CD4-positive, alpha-beta T cell treated with Interleukin-15 for 4 hours (primary cell): ENCODE data around the gene PDCD6IP.
A peak's percentile ranks its signal among the peaks of the same experiment; 100 is the strongest.
"Not testable (repeated sequence)": the region's sequence is repeated elsewhere in the genome, so short reads cannot be mapped to it uniquely, and the experiment has no call there.

Source experiments
- DNase-seq: peaks from one replicate; pipeline ENCODE4 v3.0.0-alpha.2; 2020; ENCODE audit warnings: low spot score

The PDCD6IP gene

GRCh38 chr3:33798418-33799201, at the start of gene PDCD6IP:
Gene PDCD6IP, plus strand, starts transcription at chr3:33798630. Its CDS starts 99 bp downstream, at chr3:33798729.
- DNase-seq = peak; percentile 88

DNA sequence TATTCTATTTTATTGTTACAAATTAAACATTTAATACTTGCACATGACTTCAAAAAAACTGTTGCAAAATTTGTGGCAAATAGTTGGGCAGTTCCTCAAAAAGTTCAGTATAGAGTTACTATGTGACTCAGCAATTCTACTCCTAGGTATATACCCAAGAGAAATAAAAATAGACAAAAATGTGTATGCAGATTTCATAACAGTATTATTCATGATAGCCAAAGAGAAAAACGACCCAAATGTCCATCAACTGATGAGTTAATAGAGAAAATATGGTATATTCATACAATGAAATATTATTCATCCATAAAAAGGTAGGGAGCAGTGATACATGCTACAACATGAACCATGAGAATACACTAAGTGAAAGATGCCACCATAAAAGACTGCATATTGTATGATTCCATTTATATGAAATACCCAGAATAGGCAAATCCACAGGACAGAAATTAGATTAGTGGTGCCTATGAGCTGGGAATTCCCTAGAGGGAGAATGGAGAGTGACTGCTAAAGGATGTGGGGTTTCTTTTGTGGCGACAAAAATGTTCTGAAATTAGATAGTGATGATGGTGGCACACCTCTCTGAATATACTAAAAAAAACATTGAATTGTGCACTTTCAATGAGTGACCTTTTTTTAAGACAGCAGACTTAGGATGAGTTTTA, 48.8 kb upstream of the PDCD6IP start:
- DNase-seq = no peak

GRCh38 chr3:33750211-33750548, 48.2 kb upstream of the PDCD6IP start:
- no peak for DNase-seq

GRCh38 chr3:33751336-33751735, 47.1 kb upstream of the PDCD6IP start:
- no peak for DNase-seq

DNA sequence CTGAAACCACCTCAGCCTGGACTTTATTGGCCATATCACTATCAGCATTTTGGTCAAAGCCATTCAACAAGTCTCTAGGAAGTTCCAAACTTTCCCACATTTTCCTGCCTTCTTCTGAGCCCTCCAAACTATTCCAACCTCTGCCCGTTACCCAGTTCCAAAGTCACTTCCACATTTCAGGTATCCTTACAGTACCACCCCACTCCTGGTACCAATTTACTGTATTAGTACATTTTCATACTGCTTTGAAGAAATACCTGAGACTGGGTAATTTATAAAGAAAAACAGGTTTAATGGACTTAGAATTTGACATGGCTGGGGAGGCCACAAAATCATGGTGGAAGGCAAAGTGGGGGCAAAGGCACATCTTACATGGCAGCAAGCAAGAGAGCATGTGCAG, 44.0 kb upstream of the PDCD6IP start:
- not testable (repeated sequence) for DNase-seq

DNA sequence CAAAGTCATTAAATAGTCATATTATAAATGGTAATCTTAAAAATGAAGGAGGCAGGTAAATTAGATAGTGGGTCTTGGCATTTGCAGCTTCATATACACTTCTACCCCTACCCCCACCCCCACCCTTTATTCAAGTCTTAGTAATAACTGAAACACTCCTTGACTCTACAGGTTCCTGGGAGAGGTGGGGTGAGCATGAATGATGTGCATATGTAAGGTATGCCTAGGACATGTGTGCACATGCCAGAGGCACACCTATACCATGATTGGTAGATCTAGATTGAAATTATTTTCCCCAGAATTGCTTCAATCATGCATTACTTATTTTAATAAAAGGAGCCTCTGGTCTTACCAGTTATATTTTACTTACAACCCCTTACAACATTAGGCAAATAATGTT, 40.1 kb upstream of the PDCD6IP start:
- no peak for DNase-seq

GRCh38 chr3:33758864-33759263, 39.6 kb upstream of the PDCD6IP start:
- no peak for DNase-seq

- no peak for DNase-seq
Measured at GRCh38 chr3:33768578-33769330, 29.7 kb upstream of the PDCD6IP start.

- DNase-seq = no peak
Measured at GRCh38 chr3:33773637-33774036, 24.8 kb upstream of the PDCD6IP start.

- no peak for DNase-seq
Measured at GRCh38 chr3:33775363-33775762, 23.1 kb upstream of the PDCD6IP start.

GRCh38 chr3:33777996-33778395, 20.4 kb upstream of the PDCD6IP start:
- DNase-seq = no peak

GRCh38 chr3:33779751-33780150, 18.7 kb upstream of the PDCD6IP start:
- DNase-seq = no peak

DNA sequence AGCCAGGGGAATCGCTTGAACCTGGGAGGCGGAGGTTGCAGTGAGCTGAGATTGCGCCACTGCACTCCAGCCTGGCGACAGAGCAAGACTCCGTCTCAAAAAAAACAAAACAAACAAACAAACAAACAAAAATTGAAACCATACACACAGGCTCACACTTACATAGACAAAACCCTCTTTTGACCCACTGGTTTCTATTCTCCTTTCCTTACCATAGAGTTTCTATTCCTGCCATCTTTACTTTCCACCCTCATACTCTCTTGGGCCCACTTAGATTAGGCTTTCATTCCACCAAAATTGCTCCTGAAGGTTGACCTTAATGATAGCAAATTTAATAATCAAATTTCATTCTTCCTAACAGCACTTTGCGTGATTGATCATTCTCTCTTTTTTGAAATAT, 17.0 kb upstream of the PDCD6IP start:
- not testable (repeated sequence) for DNase-seq

DNA sequence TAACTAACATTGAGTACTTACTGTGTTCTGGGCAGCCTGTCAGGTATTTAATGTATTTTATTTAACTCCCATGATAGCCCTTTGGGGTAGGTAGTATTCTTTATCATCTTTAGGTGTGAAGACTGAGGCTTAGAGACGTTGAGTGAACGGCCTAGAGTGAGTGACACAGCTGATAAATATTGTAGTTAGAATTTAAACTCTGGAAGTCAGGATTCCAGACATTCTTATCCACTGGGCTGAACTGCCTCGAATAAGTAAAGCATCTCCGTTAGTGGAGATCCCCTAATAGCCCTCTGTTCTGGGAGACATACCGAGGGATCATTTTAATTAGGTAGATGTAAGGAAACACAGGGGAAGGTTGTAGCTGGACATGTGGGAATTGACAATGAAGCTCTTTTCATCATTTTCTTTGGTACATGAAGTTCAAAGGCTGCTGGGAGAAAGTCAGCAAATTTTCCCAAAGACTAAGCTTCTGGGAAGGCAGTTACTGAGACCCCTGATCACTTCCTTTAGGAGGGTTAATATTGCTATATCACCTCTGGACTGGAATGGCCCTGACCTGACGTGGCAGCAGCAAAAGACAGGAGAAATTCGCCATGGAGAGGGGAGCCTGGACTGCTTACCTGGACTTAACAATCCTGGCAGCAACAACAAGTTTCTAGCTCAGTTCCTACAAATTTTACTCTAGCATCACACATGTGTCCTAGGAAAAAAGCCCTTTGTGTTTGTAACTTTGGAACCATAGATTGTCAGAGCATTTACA, 11.7 kb upstream of the PDCD6IP start:
- DNase-seq = no peak

GRCh38 chr3:33787328-33788009, 11.0 kb upstream of the PDCD6IP start:
- peak; percentile 66 for DNase-seq

GRCh38 chr3:33789183-33789954, 9.1 kb upstream of the PDCD6IP start:
- DNase-seq = no peak

GRCh38 chr3:33790091-33790490, 8.3 kb upstream of the PDCD6IP start:
- no peak for DNase-seq

DNA sequence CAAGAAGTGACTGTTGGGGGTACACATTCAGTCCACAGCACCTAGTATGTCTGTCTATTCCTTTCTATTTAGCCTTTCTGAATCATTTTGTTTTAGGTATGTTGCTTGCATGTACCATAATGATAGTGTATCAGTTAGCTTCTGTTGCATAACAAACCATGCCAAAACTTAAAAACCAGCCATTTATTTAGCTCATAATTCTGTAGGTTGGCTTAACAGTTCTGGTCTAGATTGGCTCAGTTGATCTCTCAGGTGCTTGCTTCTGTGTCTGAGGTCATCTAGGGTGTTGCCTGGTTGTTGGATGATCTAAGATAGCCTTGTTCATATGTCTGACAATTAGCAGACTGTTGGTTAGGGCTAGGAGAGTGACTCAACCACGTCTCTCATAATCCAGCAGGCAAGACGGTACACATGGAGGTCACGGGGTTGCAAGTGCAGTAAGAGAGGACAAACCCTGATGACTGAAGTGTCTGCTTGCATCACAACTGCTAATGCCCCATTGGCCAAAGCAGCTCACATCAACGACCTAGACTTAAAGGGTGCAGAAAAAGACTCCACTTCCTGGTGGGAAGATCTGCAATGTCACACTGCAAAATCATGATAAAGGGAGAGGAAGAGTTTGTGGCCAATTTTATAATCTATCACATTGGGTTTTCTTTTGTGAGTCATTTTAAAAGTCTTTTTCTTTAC, 6.8 kb upstream of the PDCD6IP start:
- DNase-seq = no peak

DNA sequence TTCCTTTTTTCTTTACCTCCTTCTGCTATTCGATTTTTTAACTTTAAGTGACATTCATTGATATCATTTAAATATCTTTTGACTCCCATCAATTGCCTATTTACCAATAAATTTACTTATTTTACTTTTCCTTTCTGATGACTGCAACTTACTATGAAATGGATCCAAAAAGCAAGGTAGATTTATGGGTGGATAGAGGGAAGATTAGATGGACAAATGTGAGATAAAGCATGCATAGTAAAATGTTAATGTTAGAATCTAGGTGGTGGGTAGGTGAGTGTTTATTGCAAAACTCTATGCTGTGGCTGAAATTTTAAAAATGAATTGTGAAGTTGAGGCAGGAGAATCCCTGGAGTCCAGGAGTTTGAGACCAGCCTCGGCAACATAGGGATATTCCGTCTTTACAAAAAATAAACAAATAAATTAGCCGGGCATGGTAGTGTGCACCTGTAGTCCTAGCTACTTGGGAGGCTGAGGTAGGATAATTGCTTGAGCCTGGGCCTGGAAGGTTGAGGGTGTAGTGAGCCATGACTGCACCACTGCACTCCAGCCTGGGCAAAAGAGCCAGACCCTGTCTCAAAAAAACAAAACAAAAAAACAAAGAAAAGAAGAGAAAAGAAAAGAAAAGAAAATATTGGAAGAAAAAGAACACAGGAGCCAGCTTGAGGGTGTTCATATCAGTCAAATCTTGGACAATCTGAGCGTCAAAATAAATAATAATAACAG, 6.1 kb upstream of the PDCD6IP start:
- no peak for DNase-seq

DNA sequence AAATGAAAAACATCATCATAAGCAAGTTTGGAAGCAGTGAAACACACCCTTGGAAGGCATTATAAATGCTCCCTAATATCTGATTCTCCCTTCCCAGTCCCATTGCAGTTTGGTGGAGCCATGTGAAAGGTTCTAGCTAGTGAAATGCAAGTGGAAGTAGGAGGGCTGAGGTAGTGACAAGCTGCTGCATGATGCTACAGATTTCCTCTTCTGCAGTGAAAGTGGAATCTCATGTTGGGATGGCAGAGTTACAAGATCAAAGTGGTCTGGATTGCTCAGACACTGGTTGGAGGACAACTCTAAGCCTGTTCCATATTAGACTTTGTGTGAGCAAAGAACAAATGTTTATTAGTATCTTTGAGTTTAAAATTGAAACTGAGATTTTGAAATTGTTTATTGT, 3.3 kb upstream of the PDCD6IP start:
- DNase-seq = no peak
